IPS DF 19.7 (cell line): ENCODE measurements around the gene DAAM2.

ENCODE experiments used
- DNase-seq: peaks from one replicate; pipeline ENCODE4 v3.0.0-alpha.2; 2013; ENCODE audit warnings: low read depth, low spot score

DAAM2 gene

GRCh38 chr6:39819228-39819627 lies 27.1 kb downstream of the DAAM2 start:
- no peak for DNase-seq

GRCh38 chr6:39819676-39820075 lies 27.5 kb downstream of the DAAM2 start:
- no peak for DNase-seq

- DNase-seq: no peak
Observed at GRCh38 chr6:39820553-39820952, 28.4 kb downstream of the DAAM2 start.

- no peak for DNase-seq
Observed at GRCh38 chr6:39821046-39821740, 29.0 kb downstream of the DAAM2 start.

GRCh38 chr6:39821742-39822532 lies 29.8 kb downstream of the DAAM2 start:
- DNase-seq: no peak

GRCh38 chr6:39822846-39823815 lies 31.0 kb downstream of the DAAM2 start:
- no peak for DNase-seq

GRCh38 chr6:39824030-39824926 lies 32.1 kb downstream of the DAAM2 start:
- DNase-seq: no peak

- DNase-seq: no peak
Observed at GRCh38 chr6:39829331-39829730, 37.2 kb downstream of the DAAM2 start.

GRCh38 chr6:39830444-39830843 lies 38.3 kb downstream of the DAAM2 start:
- no peak for DNase-seq

GRCh38 chr6:39831701-39832100 lies 39.5 kb downstream of the DAAM2 start:
- DNase-seq: no peak

GRCh38 chr6:39834278-39834677 lies 42.1 kb downstream of the DAAM2 start:
- no peak for DNase-seq

GRCh38 chr6:39834866-39835265 lies 42.7 kb downstream of the DAAM2 start:
- DNase-seq: no peak

GRCh38 chr6:39835821-39836295 lies 43.7 kb downstream of the DAAM2 start:
- DNase-seq: no peak

- no peak for DNase-seq
Observed at GRCh38 chr6:39836606-39837005, 44.4 kb downstream of the DAAM2 start.

GRCh38 chr6:39839445-39839844 lies 47.3 kb downstream of the DAAM2 start:
- no peak for DNase-seq

GRCh38 chr6:39840781-39841180 lies 48.6 kb downstream of the DAAM2 start:
- no peak for DNase-seq

- no peak for DNase-seq
Observed at GRCh38 chr6:39841291-39841690, 49.1 kb downstream of the DAAM2 start.

GRCh38 chr6:39841923-39842322 lies 49.7 kb downstream of the DAAM2 start:
- DNase-seq: no peak

- no peak for DNase-seq
Observed at GRCh38 chr6:39843305-39844020, 51.3 kb downstream of the DAAM2 start.

- DNase-seq: no peak
Observed at GRCh38 chr6:39844866-39845265, 52.7 kb downstream of the DAAM2 start.
